AG04450 (cell line): Measurements from ENCODE around the gene RILPL1. TPM values are rescaled to one million over a fixed set of nuclear protein-coding genes. Genes with fewer than 3 reads are reported as not detected.
A peak's percentile ranks its signal among the peaks of the same experiment; 100 is the strongest.
"Not testable (repeated sequence)": the region's sequence is repeated elsewhere in the genome, so short reads cannot be mapped to it uniquely, and the experiment has no call there.

ENCODE experiments used
- CTCF ChIA-PET: fragments of 300-600, 350-600 bp; formaldehyde crosslinking; extraction: SDS; loops from one replicate; lab custom pipeline; 2022; ENCODE audit warnings: antibody characterized with exemption, inconsistent platforms; lab: Charles Lee
- POLR2A ChIA-PET: fragments of 350-600 bp; formaldehyde crosslinking; extraction: SDS; loops from one replicate; lab custom pipeline; 2021; ENCODE audit warnings: antibody characterized with exemption, inconsistent platforms; lab: Yijun Ruan, JAX
- DNase-seq: peaks from one replicate; pipeline ENCODE4 v3.0.0-alpha.2; 2011; ENCODE audit warnings: low read depth, low spot score
- H3K27ac ChIP-seq: one replicate; pipeline ENCODE4 v1.5.1; 2012; ENCODE audit warnings: low read depth, low read length, control low read depth
- H3K27me3 ChIP-seq: one replicate; pipeline ENCODE4 v1.6.0; 2012; ENCODE audit warnings: low read length; ENCODE audit not compliant: control insufficient read depth, insufficient read depth
- H3K4me3 ChIP-seq: 2 replicates; pipeline ENCODE4 v1.5.1; 2011; ENCODE audit warnings: mild to moderate bottlenecking, low read depth, low read length, control low read depth
- H3K9me3 ChIP-seq: 2 replicates; pipeline ENCODE4 v1.5.1; 2012; ENCODE audit warnings: low read length; ENCODE audit not compliant: control insufficient read depth, insufficient read depth
- CTCF ChIP-seq: IDR thresholded peaks from 2 replicates; pipeline ENCODE4 v1.5.1; 2011; ENCODE audit warnings: low read depth, low read length, control low read depth, inconsistent platforms
- polyA plus RNA-seq: library from polyadenylated mRNA; depleted of rRNA; stranded (reverse); fragments of >200 nt; gene quantifications from 2 replicates; pipeline ENCODE4 v1.2.3, GENCODE V29; 2011

The RILPL1 gene
- polyA plus RNA-seq, 1 experiment, result 18.7 TPM

- CTCF ChIA-PET, result no interaction called here
- TF ChIP-seq CTCF, result no peak
- POLR2A ChIA-PET, result no interaction called here
- H3K9me3 ChIP-seq, result peaks cover 3% of the 10 kb centered on the region; the same call in 1 of the 2 replicates
- H3K27ac ChIP-seq, result no peak overlapping the region
- H3K27me3 ChIP-seq, result no peaks in the 10 kb centered on the region
- DNase-seq, result no peak
- no peak overlapping the region for H3K4me3 ChIP-seq
Measured at GRCh38 chr12:123573870-123574269, 40.4 kb upstream of the RILPL1 start.

- H3K4me3 ChIP-seq, result no peak overlapping the region
- ChIA-PET POLR2A (no interaction called here), CTCF (interaction anchor here (0.7 kb wide), 1 partner anchor 9 kb away, joined by 4 read pairs; no protein-coding TSS in a partner anchor)
- no peak for TF ChIP-seq CTCF
- DNase-seq, result no peak
- peaks cover 3% of the 10 kb centered on the region; the same call in 1 of the 2 replicates for H3K9me3 ChIP-seq
- H3K27ac ChIP-seq, result no peak overlapping the region
- H3K27me3 ChIP-seq, result no peaks in the 10 kb centered on the region
Measured at GRCh38 chr12:123572391-123572790, 38.9 kb upstream of the RILPL1 start.

- POLR2A ChIA-PET, result interaction anchor here (1.0 kb wide), 1 partner anchor 12 kb away, joined by 8 read pairs; the partner anchor contains the start of gene TMED2
- H3K9me3 ChIP-seq, result peaks cover 2% of the 10 kb centered on the region; the same call in 1 of the 2 replicates
- no peaks in the 10 kb centered on the region for H3K27me3 ChIP-seq
- TF ChIP-seq CTCF, result no peak
- no peak overlapping the region for H3K27ac ChIP-seq
- DNase-seq, result peak; percentile 41
- no peak overlapping the region for H3K4me3 ChIP-seq
- CTCF ChIA-PET, result interaction anchor here (0.6 kb wide), 3 partner anchors 11 to 109 kb away, joined by 3 to 10 read pairs (median 10); partner anchors contain the start of gene TMED2
Measured at GRCh38 chr12:123571343-123571813, 37.9 kb upstream of the RILPL1 start.

- POLR2A ChIA-PET, result no interaction called here
- TF ChIP-seq CTCF, result no peak
- H3K4me3 ChIP-seq, result no peak overlapping the region
Measured at GRCh38 chr12:123559468-123559867, 25.9 kb upstream of the RILPL1 start.

GRCh38 chr12:123558487-123558886 is 25.0 kb upstream of the RILPL1 start:
- H3K9me3 ChIP-seq, CTCF ChIA-PET, DNase-seq, H3K4me3 ChIP-seq, H3K27me3 ChIP-seq, POLR2A ChIA-PET, H3K27ac ChIP-seq: not testable (repeated sequence)

More at GRCh38 chr12:123559468-123559867, 25.9 kb upstream of the RILPL1 start:
- CTCF ChIA-PET, result interaction anchor here (0.6 kb wide), 1 partner anchor 11 kb away, joined by 6 read pairs; no protein-coding TSS in a partner anchor
- DNase-seq, result no peak
- Histone ChIP-seq H3K27ac (no peak overlapping the region), H3K27me3 (peaks cover 7% of the 10 kb centered on the region), H3K9me3 (no peaks in the 10 kb centered on the region)

- CTCF ChIA-PET, POLR2A ChIA-PET, DNase-seq, H3K27me3 ChIP-seq, H3K27ac ChIP-seq, H3K9me3 ChIP-seq, H3K4me3 ChIP-seq: not testable (repeated sequence)
Measured at GRCh38 chr12:123554843-123555242, 21.3 kb upstream of the RILPL1 start.

GRCh38 chr12:123554136-123554535 is 20.6 kb upstream of the RILPL1 start:
- DNase-seq, H3K9me3 ChIP-seq, CTCF ChIA-PET, POLR2A ChIA-PET, H3K27me3 ChIP-seq, H3K4me3 ChIP-seq, H3K27ac ChIP-seq: not testable (repeated sequence)
